HG02623 (cell line): ENCODE results near the gene MAP3K20.
"Not testable (repeated sequence)": the region's sequence is repeated elsewhere in the genome, so short reads cannot be mapped to it uniquely, and the experiment has no call there.

Experiments used
- ATAC-seq: cut with Tn5 transposase; IDR thresholded peaks from one replicate; pipeline ENCODE4 v1.9.1; 2021; ENCODE audit warnings: moderate library complexity; ENCODE audit not compliant: unreplicated experiment

The MAP3K20 gene

DNA sequence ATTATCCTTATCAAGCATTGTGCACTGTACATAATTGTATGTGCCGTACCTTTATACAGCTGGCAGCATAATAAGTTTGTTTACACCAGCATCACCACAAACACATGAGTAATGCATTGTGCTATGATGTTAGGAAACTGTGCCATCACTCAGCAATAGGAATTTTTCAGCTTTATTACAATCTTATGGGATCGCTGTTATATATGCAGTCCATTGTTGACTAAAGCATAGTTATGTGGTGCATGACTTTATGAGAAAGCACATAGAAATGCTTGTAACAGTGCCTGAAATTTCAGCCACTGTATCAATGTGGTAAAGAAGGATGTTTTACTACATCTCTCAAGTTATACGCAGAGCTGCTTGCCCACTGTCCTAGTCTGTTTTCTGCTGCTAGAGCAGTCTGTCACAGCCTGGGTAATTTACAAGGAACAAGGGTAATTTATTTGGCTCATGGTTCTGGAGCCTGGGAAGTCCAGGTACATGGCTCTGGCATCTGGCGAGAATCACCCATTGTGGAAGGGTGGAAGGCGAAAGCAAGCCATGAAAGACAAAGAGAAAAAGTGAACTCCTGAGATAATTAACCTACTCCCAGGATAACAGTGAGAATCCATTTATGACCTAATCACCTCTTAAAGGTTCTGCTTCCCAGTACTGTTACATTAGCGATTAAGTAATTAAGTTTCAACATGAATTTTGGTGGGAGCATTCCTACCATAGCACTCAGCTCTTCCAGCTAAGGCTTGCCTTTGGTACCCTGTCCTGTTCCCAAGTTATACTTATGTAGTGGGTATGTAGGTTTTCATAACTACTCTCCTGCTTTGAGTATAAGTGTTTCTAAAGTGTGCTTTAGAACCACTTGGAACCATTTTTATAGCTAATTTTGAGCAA lies 4.6 kb downstream of the MAP3K20 start:
- no peak for ATAC-seq

- ATAC-seq: no peak
Observed at GRCh38 chr2:173086518-173087213, 11.0 kb downstream of the MAP3K20 start.

DNA sequence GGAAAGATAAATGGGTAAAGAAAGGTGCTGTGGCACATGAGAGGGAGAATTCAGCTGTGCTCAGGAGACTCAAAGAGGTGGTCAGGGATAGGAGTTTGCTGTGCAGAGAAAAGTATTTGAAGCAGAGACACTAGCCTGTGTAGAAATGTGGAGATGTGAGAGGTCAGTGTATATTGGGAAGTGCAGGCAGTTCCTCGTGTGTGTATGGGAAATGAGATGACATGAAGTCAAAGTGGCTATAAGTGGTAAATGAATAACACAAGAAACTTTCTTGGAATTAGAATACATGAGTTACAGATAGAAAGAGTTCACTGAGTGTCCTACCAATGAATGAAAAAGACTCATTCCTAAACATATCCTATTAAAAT lies 11.6 kb downstream of the MAP3K20 start:
- ATAC-seq: no peak

DNA sequence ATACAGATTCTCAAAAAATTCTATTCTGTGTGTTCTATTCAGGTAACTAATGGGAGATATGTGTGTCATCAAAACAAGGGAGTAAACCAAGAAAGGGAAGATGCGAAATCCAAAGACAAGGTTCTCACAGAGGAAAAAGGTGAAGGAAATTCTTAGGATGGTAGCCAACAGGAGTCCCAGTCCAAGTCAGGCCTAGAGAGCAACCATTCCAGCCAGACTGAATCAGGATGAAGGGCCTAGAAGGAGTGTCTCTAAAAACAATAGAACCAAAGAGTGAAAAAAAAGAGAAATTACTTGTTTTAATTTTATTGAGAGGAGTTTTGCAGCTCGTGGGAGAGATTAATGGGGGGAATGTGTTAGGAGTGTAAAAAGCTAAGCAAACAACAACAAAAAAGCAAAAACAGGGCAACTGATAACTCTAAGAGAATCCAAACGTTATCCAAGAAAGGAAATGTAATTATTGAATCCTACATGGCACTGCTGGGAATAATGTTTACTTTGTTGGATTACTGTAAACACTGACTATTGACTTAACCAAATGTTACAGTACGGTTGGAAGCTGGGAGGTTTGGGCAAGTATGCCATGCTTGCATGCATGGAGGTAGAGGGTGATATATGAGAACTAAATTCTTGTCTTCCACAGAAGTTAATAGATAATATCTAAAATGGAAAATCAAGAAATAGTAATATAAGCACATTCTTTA lies 12.3 kb downstream of the MAP3K20 start:
- ATAC-seq: no peak

GRCh38 chr2:173090276-173090877 lies 14.7 kb downstream of the MAP3K20 start:
- ATAC-seq: no peak

DNA sequence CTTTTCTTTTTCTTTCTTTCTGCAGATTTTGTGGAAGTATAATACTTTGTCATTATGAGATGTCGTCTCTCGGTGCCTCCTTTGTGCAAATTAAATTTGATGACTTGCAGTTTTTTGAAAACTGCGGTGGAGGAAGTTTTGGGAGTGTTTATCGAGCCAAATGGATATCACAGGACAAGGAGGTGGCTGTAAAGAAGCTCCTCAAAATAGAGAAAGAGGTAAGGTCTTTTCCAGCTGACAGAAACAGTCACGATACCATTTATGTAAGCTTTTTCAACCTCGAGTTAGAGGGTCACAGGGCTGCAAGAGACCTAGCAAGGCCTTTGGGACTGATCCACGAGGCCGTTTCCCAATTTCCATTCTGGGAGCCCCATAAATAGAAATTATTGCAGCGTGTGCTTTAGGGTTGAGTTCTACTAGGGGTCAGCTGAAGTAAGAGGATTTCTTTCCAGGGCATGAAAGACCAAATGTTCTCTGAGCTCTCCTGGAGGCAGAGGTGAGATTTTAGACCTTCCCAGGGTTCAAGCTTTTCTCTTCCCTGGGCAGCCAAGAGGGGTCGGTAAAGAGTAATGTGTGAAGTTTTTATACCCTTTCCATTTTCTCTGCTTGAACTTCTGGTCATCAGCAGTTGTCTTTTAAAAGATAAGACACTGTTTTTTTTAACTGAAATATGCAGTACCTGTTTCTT lies 15.5 kb downstream of the MAP3K20 start:
- no peak for ATAC-seq

- no peak for ATAC-seq
Observed at GRCh38 chr2:173091910-173092309, 16.3 kb downstream of the MAP3K20 start.

- no peak for ATAC-seq
Observed at GRCh38 chr2:173092844-173093402, 17.3 kb downstream of the MAP3K20 start.

DNA sequence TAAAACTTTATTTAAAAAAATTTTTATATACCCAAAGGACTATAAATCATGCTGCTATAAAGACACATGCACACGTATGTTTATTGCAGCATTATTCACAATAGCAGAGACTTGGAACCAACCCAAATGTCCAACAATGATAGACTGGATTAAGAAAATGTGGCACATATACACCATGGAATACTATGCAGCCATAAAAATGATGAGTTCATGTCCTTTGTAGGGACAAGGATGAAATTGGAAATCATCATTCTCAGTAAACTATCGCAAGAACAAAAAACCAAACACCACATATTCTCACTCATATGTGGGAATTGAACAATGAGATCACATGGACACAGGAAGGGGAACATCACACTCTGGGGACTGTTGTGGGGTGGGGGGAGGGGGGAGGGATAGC lies 18.0 kb downstream of the MAP3K20 start:
- not testable (repeated sequence) for ATAC-seq

GRCh38 chr2:173094731-173095130 lies 19.1 kb downstream of the MAP3K20 start:
- no peak for ATAC-seq

GRCh38 chr2:173095356-173095755 lies 19.7 kb downstream of the MAP3K20 start:
- ATAC-seq: no peak

GRCh38 chr2:173099271-173099670 lies 23.6 kb downstream of the MAP3K20 start:
- no peak for ATAC-seq

DNA sequence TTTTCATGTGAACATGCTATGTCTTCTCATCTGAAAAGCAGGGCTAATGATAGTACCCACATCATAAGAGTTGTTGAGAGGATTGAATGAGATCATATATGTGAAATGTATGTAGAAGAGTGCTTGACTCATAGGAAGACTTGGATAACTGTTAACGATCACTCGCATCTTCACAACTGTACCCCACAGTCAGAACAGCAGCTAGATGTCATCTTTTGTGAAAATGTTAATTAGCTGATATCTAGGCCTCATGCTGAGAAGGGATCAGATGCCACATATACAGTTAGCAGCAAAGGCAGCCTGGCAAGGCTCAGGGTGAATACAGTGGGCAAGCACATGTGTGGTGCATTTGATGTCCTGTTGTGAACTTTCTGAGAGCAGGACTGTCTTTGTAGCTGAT lies 24.2 kb downstream of the MAP3K20 start:
- ATAC-seq: no peak

- ATAC-seq: peak; percentile 64
Observed at GRCh38 chr2:173101687-173102086, 26.0 kb downstream of the MAP3K20 start.

DNA sequence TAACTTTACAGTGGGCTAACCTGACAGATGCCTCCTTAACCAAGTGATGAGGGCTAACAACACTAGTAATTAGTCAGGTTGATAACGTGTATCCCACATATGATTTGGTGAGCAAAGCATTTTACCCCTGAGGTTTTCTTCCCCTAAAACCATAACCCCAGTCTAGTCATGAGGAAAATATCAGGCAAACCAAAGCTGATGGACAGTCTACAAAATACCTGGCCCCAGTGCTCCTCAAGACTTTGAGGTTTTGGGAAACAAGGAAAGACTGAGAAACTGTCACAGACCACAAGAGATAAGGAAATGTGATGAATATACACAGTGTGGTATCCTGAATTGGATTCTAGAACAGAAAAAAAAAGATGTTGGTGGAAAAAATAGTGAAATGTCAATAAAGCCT lies 28.5 kb downstream of the MAP3K20 start:
- no peak for ATAC-seq

- ATAC-seq: no peak
Observed at GRCh38 chr2:173106959-173107628, 31.4 kb downstream of the MAP3K20 start.

GRCh38 chr2:173107629-173108022 lies 32.0 kb downstream of the MAP3K20 start:
- no peak for ATAC-seq

- no peak for ATAC-seq
Observed at GRCh38 chr2:173109253-173110188, 33.9 kb downstream of the MAP3K20 start.

DNA sequence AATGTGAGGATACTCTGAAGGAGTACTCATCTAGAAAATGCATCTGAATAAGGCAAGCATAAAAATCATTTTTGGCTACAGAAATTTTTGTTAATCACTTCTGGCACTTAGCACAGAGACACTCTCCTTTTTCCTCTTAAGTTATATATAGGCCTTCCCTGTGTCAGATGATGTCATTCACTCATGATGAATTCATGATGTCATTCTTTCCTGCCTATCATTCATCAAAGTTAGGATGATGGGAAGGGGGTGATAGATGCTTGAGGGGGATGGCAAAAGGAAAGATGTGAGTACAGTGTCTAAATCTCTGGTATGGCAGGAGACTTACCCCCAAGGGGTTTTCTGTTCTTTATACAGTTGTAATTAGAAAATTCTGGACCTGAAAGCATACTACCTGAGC lies 42.0 kb downstream of the MAP3K20 start:
- no peak for ATAC-seq
